HPDE6-E6E7 (cell line): ENCODE data around the gene BCL7B.
"Not testable (repeated sequence)": the region's sequence is repeated elsewhere in the genome, so short reads cannot be mapped to it uniquely, and the experiment has no call there.

ENCODE experiments used
- DNase-seq: peaks from one replicate; pipeline ENCODE4 v3.0.0; 2011; ENCODE audit warnings: missing footprints; ENCODE audit errors: extremely low spot score

BCL7B gene

GRCh38 chr7:73535918-73536317 is 21.6 kb downstream of the BCL7B start:
- not testable (repeated sequence) for DNase-seq

- DNase-seq = no peak
Measured at GRCh38 chr7:73533742-73534141, 23.7 kb downstream of the BCL7B start.

- DNase-seq = no peak
Measured at GRCh38 chr7:73532224-73532623, 25.3 kb downstream of the BCL7B start.

GRCh38 chr7:73530800-73531199 is 26.7 kb downstream of the BCL7B start:
- DNase-seq = no peak

- DNase-seq = no peak
Measured at GRCh38 chr7:73526896-73527821, 30.3 kb downstream of the BCL7B start.

GRCh38 chr7:73526158-73526494 is 31.4 kb downstream of the BCL7B start:
- not testable (repeated sequence) for DNase-seq

- DNase-seq = peak; percentile 97
Measured at GRCh38 chr7:73522105-73522872, 35.2 kb downstream of the BCL7B start, which contains the start of gene BAZ1B. TSS of gene BAZ1B (minus strand) at chr7:73522293. CDS start at chr7:73521933, 360 bp downstream.

- peak; percentile 26 for DNase-seq
Measured at GRCh38 chr7:73521636-73522104, 35.8 kb downstream of the BCL7B start.

- DNase-seq = no peak
Measured at GRCh38 chr7:73520673-73521635, 36.5 kb downstream of the BCL7B start.

- no peak for DNase-seq
Measured at GRCh38 chr7:73519867-73520672, 37.4 kb downstream of the BCL7B start.

- DNase-seq = no peak
Measured at GRCh38 chr7:73518470-73518869, 39.0 kb downstream of the BCL7B start.

GRCh38 chr7:73517241-73517995 is 40.1 kb downstream of the BCL7B start:
- DNase-seq = no peak

- DNase-seq = no peak
Measured at GRCh38 chr7:73515178-73515577, 42.3 kb downstream of the BCL7B start.

- DNase-seq = no peak
Measured at GRCh38 chr7:73512018-73512780, 45.3 kb downstream of the BCL7B start.

GRCh38 chr7:73509463-73509862 is 48.0 kb downstream of the BCL7B start:
- no peak for DNase-seq

GRCh38 chr7:73507556-73507955 is 49.9 kb downstream of the BCL7B start:
- no peak for DNase-seq

GRCh38 chr7:73504920-73505319 is 52.6 kb downstream of the BCL7B start:
- DNase-seq = no peak

- no peak for DNase-seq
Measured at GRCh38 chr7:73504017-73504416, 53.5 kb downstream of the BCL7B start.

GRCh38 chr7:73503229-73503628 is 54.3 kb downstream of the BCL7B start:
- DNase-seq = no peak
